HG03045 (cell line): ENCODE data around the gene ZNF773.

Experiments used
- ATAC-seq: cut with Tn5 transposase; IDR thresholded peaks from one replicate; pipeline ENCODE4 v1.9.1; 2021; ENCODE audit warnings: mild to moderate bottlenecking, moderate library complexity; ENCODE audit not compliant: unreplicated experiment

ZNF773 gene

GRCh38 chr19:57557659-57558058 is 57.9 kb downstream of the ZNF773 start:
- ATAC-seq = no peak
